ENCODE data around the gene TAS2R43. TPM values are rescaled to one million over a fixed set of nuclear protein-coding genes. Genes with fewer than 3 reads are reported as not detected.

Gene TAS2R43
- polyA plus RNA-seq, 2 of the 4 experiments (the other 2 are of a cell fraction), result not detected

- POLR2A ChIA-PET, result no interaction called here
- no peak overlapping the region for H3K4me2 ChIP-seq
- no peak overlapping the region for H3K27ac ChIP-seq
- DNase-seq (ENCODE audit: low read depth in 1 of 2, low spot score in 1 of 2), result no peak
- no peak for ATAC-seq
- TF ChIP-seq POLR2A (IDR thresholded peaks at IDR 0.05; ENCODE audit: low read length), result no peak
- no peak for TF ChIP-seq NPAS2 (CRISPR knock-in tag; IDR thresholded peaks at IDR 0.05; ENCODE audit: borderline replicate concordance)
- no peak for TF ChIP-seq TFCP2L1 (CRISPR knock-in tag; IDR thresholded peaks at IDR 0.05)
- no peak for TF ChIP-seq BHLHE40 (IDR thresholded peaks at IDR 0.05; ENCODE audit: low read depth, low read length)
- TF ChIP-seq HMGXB4 (CRISPR knock-in tag; IDR thresholded peaks at IDR 0.05; ENCODE audit: borderline replicate concordance), result no peak
- no peak for TF ChIP-seq JUNB (IDR thresholded peaks at IDR 0.05)
- TF ChIP-seq PBX3 (IDR thresholded peaks at IDR 0.05), result no peak
- no peak for TF ChIP-seq REST (IDR thresholded peaks at IDR 0.05)
- TF ChIP-seq KDM5A (IDR thresholded peaks at IDR 0.05), result no peak
- TF ChIP-seq ZC3H11A (IDR thresholded peaks at IDR 0.05), result no peak
- no peak for TF ChIP-seq CHD4 (IDR thresholded peaks at IDR 0.05; ENCODE audit: borderline replicate concordance)
- TF ChIP-seq ZFP36 (IDR thresholded peaks at IDR 0.05; ENCODE audit: borderline replicate concordance, partially characterized antibody), result no peak
- TF ChIP-seq NFE2L2 (conservative IDR thresholded peaks at IDR 0.05; ENCODE audit: low read length), result no peak
- no peak for TF ChIP-seq ATOH8 (CRISPR knock-in tag; IDR thresholded peaks at IDR 0.05; ENCODE audit: low read depth)
- no peak for TF ChIP-seq EHMT2 (IDR thresholded peaks at IDR 0.05; ENCODE audit: low read depth)
- no peak for TF ChIP-seq CBX2 (IDR thresholded peaks at IDR 0.05; ENCODE audit: borderline replicate concordance, low read depth)
- FAIRE-seq, result no peak
- 0% methylated on average over 1 of the region's 1 CpG for WGBS (ENCODE audit: missing lambda C conversion rate)
- no peaks in the 10 kb centered on the region for H3K4me1 ChIP-seq
- no peaks in the 10 kb centered on the region for H3K9me3 ChIP-seq
- no peak overlapping the region for H3K4me3 ChIP-seq
- CTCF ChIA-PET, result no interaction called here
Observed at GRCh38 chr12:11070999-11071398, 21.1 kb downstream of the TAS2R43 start.

- H3K4me1 ChIP-seq, result no peaks in the 10 kb centered on the region
- no peak overlapping the region for H3K4me3 ChIP-seq
- FAIRE-seq, result no peak
- no peak overlapping the region for H3K27ac ChIP-seq
- ChIA-PET POLR2A (no interaction called here), CTCF (no interaction called here)
- WGBS (ENCODE audit: missing lambda C conversion rate), result 74% methylated on average over 5 of the region's 5 CpGs
- ATAC-seq, result no peak
- H3K9me3 ChIP-seq, result no peaks in the 10 kb centered on the region
- DNase-seq (ENCODE audit: low read depth in 1 of 2, low spot score in 1 of 2), result no peak
- no peak overlapping the region for H3K4me2 ChIP-seq
- TF ChIP-seq RAD21 (conservative IDR thresholded peaks at IDR 0.05 in 1 of 2, IDR thresholded peaks at IDR 0.05 in 1 of 2) (no peak), ZSCAN20 (CRISPR knock-in tag; IDR thresholded peaks at IDR 0.05) (no peak), CBX8 (IDR thresholded peaks at IDR 0.05) (no peak), MAX (IDR thresholded peaks at IDR 0.05) (no peak), PBX3 (IDR thresholded peaks at IDR 0.05) (no peak), CBX2 (IDR thresholded peaks at IDR 0.05; ENCODE audit: borderline replicate concordance, low read depth) (no peak), HOXA7 (CRISPR knock-in tag; IDR thresholded peaks at IDR 0.05) (no peak), NPAS2 (CRISPR knock-in tag; IDR thresholded peaks at IDR 0.05; ENCODE audit: borderline replicate concordance) (no peak), BCL3 (IDR thresholded peaks at IDR 0.05) (no peak), CEBPB (IDR thresholded peaks at IDR 0.05) (no peak), ESRRA (IDR thresholded peaks at IDR 0.05; ENCODE audit: borderline replicate concordance, low read length) (no peak), PHF8 (IDR thresholded peaks at IDR 0.05; ENCODE audit: borderline replicate concordance, low read depth) (no peak), HOXB13 (CRISPR knock-in tag; IDR thresholded peaks at IDR 0.05; ENCODE audit: low read depth) (no peak), ZNF302 (CRISPR knock-in tag; IDR thresholded peaks at IDR 0.05) (no peak)
Observed at GRCh38 chr12:11069854-11070365, 22.2 kb downstream of the TAS2R43 start.
